ENCODE data around the gene NUDT1.

- TF ChIP-seq CTCF (IDR thresholded peaks at IDR 0.05; ENCODE audit: insufficient read depth, low read length, poor library complexity, severe bottlenecking) (no peak), EZH2phosphoT487 (conservative IDR thresholded peaks at IDR 0.05; ENCODE audit: low read length) (no peak)
Measured at GRCh38 chr7:2278026-2278425, 36.0 kb downstream of the NUDT1 start.

All from SU-DHL-6 (cell line).